Vagina (tissue), 2 donors: Measurements from ENCODE around the gene MCRS1. TPM values are rescaled to one million over a fixed set of nuclear protein-coding genes. Genes with fewer than 3 reads are reported as not detected.
A peak's percentile ranks its signal among the peaks of the same experiment; 100 is the strongest.

Experiments used
- DNase-seq, 2 donors: peaks; one replicate each; pipeline ENCODE4 v3.0.0-alpha.2; 2017; ENCODE audit errors: extremely low spot score in 2 of 2
- H3K27ac ChIP-seq: fragments of 200-600 bp; sonication (generic); one replicate; pipeline ENCODE4 v1.5.1; 2019
- H3K27me3 ChIP-seq: fragments of 200-600 bp; sonication (generic); one replicate; pipeline ENCODE4 v1.5.1; 2019
- H3K36me3 ChIP-seq, 2 donors: fragments of 200-600 bp; sonication (generic); one replicate each; pipeline ENCODE4 v1.5.1; 2017 to 2019
- H3K4me1 ChIP-seq: fragments of 200-600 bp; sonication (generic); one replicate; pipeline ENCODE4 v1.5.1; 2019
- H3K4me3 ChIP-seq, 2 donors: fragments of 200-600 bp; sonication (generic); 1 replicate in 1 of 2; 2 replicates in 1 of 2; pipeline ENCODE4 v1.5.1; 2016 to 2019
- H3K9me3 ChIP-seq: fragments of 200-600 bp; sonication (generic); one replicate; pipeline ENCODE4 v1.5.1; 2019
- CTCF ChIP-seq, 3 experiments: fragments of 450-650 bp in 2 of 3; fragments of 200-600 bp in 1 of 3; sonication (generic) in 1 of 3; IDR thresholded peaks; one replicate each; pipeline ENCODE4 v1.5.1; 2017 to 2019; ENCODE audit warnings: antibody characterized with exemption in 3 of 3, mild to moderate bottlenecking in 2 of 3, moderate library complexity in 2 of 3
- POLR2A ChIP-seq, 2 donors: fragments of 450-650 bp; IDR thresholded peaks; one replicate each; pipeline ENCODE4 v1.6.1; 2017; ENCODE audit warnings: antibody characterized with exemption in 2 of 2, mild to moderate bottlenecking in 2 of 2, moderate library complexity in 2 of 2
- POLR2AphosphoS5 ChIP-seq, 2 donors: sonication (generic); formaldehyde crosslinking; IDR thresholded peaks; one replicate each; pipeline ENCODE4 v1.9.0; 2017; ENCODE audit warnings: antibody characterized with exemption in 2 of 2, mild to moderate bottlenecking in 2 of 2, low read depth in 1 of 2; ENCODE audit not compliant: insufficient read depth in 1 of 2
- intact Hi-C: fragments of 100-400 bp; cut with DNase I; formaldehyde crosslinking; loops from one replicate; pipeline ENCODE4 v1.15.1; 2023
- total RNA-seq: library from RNA; depleted of rRNA; stranded (reverse); fragments of >200 nt; gene quantifications from one replicate; pipeline ENCODE4 v1.2.3, GENCODE V29; 2016

The MCRS1 gene
- total RNA-seq, 1 donor from 2014 or later = 40.8 TPM

DNA sequence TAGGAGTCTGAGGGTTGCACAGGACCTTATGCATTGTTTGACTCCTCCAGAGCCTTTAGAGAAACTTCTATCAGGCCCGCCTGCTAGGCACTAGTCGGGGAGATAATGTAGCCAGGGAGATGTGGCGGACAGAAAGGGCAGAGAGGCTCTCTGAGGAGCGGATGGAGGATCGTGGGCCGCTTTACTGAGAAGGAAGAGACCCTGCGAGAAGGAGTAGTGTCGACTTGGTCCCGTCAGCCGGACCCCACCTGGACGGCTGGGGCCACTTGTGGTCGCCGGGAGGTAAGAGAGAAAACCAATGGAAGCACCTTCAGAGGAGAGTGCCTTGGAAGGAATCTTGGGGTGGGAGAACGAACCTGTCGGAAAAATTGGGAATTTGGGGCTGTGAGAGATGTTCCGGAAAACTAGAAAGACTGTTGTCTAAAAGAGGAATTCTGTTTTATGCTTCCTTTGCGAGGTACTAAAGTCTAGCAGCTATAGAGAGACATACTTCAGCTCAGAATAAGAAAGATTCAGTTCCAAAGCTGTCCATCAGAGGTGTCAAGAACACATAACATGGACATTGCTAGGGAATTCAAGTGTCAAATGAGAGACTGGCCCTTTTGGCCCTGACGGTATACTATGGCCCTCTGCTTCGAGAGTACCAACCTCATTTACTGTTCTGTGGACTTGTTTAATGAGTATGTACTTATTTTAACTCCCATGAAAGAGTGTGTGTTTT lies 660 bp upstream of the MCRS1 start:
- H3K4me3 ChIP-seq = peak overlapping the region; percentile 72 to 91
- peak overlapping the region; percentile 90 for H3K27ac ChIP-seq
- peaks cover 0 to 21% of the 10 kb centered on the region in 2 donors for H3K36me3 ChIP-seq
- H3K4me1 ChIP-seq = peaks cover 40% of the 10 kb centered on the region
- no peaks in the 10 kb centered on the region for H3K27me3 ChIP-seq
- H3K9me3 ChIP-seq = no peaks in the 10 kb centered on the region
- TF ChIP-seq CTCF (IDR thresholded peaks at IDR 0.05) (no peak), POLR2AphosphoS5 (IDR thresholded peaks at IDR 0.05; ENCODE audit: insufficient read depth in 1 of 2, low read depth in 1 of 2) (no peak), POLR2A (IDR thresholded peaks at IDR 0.05) (no peak)
- intact Hi-C loops = loop anchor here (5.0 kb wide), 1 partner anchor 54 kb away; the partner anchor contains the start of gene PRPF40B
- DNase-seq = no peak

GRCh38 chr12:49567302-49567610 lies 686 bp downstream of the MCRS1 start:
- intact Hi-C loops = loop anchor here (5.0 kb wide), 1 partner anchor 55 kb away; the partner anchor contains the start of gene PRPF40B
- H3K27me3 ChIP-seq = no peaks in the 10 kb centered on the region
- peaks cover 40% of the 10 kb centered on the region for H3K4me1 ChIP-seq
- peak overlapping the region; percentile 90 for H3K27ac ChIP-seq
- DNase-seq = no peak
- peak overlapping the region; percentile 72 to 91 for H3K4me3 ChIP-seq
- TF ChIP-seq CTCF (IDR thresholded peaks at IDR 0.05) = no peak
- no peak for TF ChIP-seq POLR2AphosphoS5 (IDR thresholded peaks at IDR 0.05; ENCODE audit: insufficient read depth in 1 of 2, low read depth in 1 of 2)
- H3K9me3 ChIP-seq = no peaks in the 10 kb centered on the region
- H3K36me3 ChIP-seq = peaks cover 0 to 33% of the 10 kb centered on the region in 2 donors

GRCh38 chr12:49566361-49566760 lies 1.6 kb downstream of the MCRS1 start:
- H3K4me3 ChIP-seq = no peak overlapping the region
- no peak for TF ChIP-seq POLR2AphosphoS5 (IDR thresholded peaks at IDR 0.05; ENCODE audit: insufficient read depth in 1 of 2, low read depth in 1 of 2)
- TF ChIP-seq CTCF (IDR thresholded peaks at IDR 0.05) = no peak
- no peak for TF ChIP-seq POLR2A (IDR thresholded peaks at IDR 0.05)

DNA sequence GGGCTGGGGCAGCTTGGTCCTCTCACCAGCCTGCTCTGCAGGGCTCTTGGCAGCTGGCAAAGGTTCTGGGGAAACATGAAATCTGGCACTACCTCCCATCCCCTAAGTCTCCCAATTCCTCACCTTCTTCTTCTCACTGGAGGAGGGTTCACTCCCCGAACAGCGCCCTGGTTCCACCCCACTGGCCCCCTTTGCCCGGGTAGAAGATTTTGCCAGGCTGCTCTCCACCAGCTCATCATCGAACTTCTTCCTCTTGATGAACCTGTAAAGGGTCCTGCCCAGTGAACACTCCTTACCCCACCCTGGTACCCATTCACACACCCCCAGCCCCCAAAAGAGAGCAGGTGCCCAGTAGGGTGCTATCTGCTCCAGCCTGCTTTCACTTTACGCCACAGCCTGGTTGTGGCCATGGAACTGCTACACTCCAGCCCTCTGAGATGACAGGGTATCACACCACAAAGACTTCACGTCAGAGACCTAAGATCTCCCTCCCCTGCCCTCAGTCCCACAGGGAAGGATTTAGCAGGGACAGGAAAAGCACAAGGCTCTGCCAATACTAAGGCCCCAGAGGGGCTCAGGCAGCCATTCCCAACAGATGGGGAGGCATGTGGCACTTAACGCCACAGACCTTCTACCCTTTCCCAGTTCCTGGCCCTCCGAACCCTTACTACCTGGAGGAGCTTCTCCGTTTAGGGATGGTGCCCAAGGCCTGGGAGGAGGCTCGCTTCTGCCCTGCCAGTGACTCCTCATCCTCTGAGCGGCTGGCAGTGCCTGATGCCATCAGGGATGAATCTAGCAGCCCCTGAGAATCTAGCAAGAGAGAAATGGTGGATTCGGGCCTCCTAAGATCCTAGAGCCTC lies 2.3 kb downstream of the MCRS1 start:
- intact Hi-C loops = loop anchor here (5.0 kb wide), 1 partner anchor 57 kb away; the partner anchor contains the start of gene PRPF40B
- H3K27ac ChIP-seq = no peak overlapping the region
- H3K4me3 ChIP-seq = no peak overlapping the region
- DNase-seq = no peak
- TF ChIP-seq POLR2A (IDR thresholded peaks at IDR 0.05) (no peak), CTCF (IDR thresholded peaks at IDR 0.05) (no peak), POLR2AphosphoS5 (IDR thresholded peaks at IDR 0.05; ENCODE audit: insufficient read depth in 1 of 2, low read depth in 1 of 2) (no peak)
- no peaks in the 10 kb centered on the region for H3K27me3 ChIP-seq
- peaks cover 0 to 49% of the 10 kb centered on the region in 2 donors for H3K36me3 ChIP-seq
- no peaks in the 10 kb centered on the region for H3K9me3 ChIP-seq
- peaks cover 40% of the 10 kb centered on the region for H3K4me1 ChIP-seq

More at GRCh38 chr12:49566361-49566760, 1.6 kb downstream of the MCRS1 start:
- intact Hi-C loops = loop anchor here (5.0 kb wide), 1 partner anchor 56 kb away; the partner anchor contains the start of gene PRPF40B
- Histone ChIP-seq H3K27me3 (no peaks in the 10 kb centered on the region), H3K9me3 (no peaks in the 10 kb centered on the region), H3K4me1 (peaks cover 40% of the 10 kb centered on the region), H3K27ac (no peak overlapping the region), H3K36me3 (peaks cover 0 to 42% of the 10 kb centered on the region in 2 donors)
- DNase-seq = no peak
